ENCODE data around the gene AKAP8.

AKAP8 gene

GRCh38 chr19:15332311-15332996, 47.1 kb downstream of the AKAP8 start, which contains the start of gene BRD4:
BRD4 (minus strand) TSS chr19:15332539; CDS start chr19:15273099, 59,440 bp downstream.
- peak; percentile 74 for DNase-seq (ENCODE audit: low read depth)

DNA sequence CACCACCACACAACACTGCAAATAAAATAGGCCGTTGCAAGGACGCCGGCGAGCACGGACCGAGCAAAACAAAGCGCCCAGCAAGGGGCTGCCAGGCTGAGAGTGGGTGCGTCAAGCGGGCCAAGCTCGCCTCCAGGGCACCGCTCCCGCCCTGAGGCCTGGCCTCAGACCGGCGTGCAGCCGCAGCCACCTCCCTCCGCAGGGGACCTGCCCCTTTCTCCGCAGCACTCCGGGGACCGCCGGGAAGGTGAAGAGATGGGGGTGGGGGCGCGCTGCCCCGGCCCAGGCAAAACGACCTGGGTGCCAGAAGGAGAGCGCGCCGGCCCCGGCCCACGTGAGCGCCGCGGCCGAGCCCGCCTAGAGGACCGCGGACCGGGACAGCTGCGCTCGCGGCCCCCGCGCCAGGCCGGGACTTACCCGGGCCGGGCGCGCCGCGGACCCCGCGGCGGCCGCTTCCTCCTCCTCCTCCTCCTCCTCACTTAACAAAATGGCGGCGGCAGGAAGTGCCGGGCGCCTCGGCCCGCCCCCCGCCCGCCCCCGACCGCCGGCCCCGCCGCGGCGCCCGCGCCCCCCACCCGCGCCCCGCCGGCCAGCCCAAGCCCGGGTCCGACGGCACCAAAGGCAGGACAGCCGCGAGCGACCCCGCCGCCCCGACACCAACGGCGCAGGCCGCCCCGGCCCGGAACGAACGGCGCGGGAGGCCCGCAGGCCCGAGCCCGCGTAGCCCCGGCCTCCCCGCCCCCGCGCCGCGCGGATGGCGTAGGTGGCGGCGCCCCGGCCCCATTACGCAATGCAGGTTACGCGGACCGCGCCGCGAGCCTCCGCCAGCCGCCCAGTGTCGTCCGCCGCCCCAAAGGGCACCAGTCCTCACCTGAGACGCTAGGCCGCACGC, 47.9 kb downstream of the AKAP8 start:
- DNase-seq (ENCODE audit: low read depth) = peak; percentile 44

DNA sequence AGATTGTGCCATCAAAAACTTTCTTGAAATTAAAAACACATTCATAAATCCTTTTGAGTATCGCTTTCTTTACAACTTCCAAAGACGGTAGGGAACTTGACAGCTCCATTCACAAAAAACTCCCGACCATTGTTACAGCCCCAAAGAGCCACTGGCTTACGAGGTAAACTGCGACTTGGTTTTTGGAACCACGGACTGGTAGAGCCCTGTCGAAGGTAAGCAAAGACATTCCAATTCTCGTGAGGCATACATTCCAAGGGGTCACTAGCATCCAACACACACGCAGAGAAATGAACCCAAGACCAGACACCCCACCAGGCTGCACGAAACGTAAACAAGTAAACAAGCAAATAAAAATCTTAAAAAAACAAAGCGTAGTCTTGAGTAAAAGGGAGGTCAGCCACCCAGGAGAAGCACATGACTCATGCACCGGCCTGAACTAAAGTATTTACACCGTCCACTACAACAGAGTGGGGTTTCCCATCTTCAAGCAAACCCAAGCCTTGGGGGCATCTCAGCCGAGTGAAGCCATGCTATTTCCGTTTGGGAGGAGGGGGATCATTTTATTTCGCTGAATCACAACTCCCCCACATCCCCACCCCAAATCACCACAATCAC, 48.7 kb downstream of the AKAP8 start:
- no peak for DNase-seq (ENCODE audit: low read depth)

DNA sequence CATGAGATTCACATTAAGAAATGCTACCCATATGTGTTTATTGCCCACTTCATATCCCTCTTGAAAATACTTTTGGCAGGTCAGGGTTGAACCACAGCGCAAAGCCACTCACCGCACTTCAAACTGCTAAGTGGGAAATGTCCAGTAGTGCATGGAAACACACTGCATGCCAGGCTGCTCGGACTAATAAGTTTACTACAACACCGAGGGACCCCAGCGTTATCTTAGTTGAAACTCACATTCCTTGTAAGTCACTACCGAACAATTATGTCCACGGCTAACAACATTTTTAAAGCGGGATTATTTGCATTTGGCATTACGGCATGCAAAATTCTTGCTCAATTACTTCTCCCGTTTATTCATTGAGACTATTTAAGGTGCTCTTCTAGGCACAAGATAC, 51.3 kb downstream of the AKAP8 start:
- no peak for DNase-seq (ENCODE audit: low read depth)

DNA sequence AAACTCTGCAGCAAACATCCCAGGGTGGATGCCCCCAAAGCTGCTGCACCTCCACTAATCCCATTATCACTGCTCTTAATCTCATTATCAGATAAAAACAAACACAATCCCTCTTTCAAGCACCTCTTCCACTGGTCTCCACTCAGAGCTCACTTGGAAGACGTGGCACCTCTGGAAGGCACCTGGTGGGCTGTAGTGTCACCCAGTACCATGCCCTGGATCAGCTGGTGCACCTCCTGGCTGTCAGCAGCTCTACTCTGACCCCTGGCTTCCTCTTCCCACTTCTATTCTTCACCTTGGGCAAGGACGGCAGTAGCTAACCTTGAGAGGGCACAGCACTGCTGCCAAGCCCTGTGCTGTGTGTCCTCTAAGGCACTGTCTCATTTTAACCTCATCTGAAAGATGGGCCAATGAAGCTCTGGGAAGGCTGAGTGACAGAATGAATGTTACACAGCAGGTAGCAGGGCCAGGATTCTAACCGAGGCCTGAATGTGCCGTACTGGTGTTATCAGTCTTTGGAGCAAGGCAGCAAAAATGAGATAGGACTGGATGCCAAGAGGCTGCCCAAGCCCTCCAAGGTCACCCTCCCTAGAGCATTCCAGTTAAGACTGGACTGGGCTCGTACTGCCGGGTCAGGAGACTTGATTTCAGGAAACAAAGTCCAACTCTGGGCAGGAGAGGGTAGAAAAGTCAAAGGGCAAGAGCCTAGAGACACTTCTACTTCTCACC, 54.6 kb downstream of the AKAP8 start:
- DNase-seq (ENCODE audit: low read depth) = no peak

- DNase-seq (ENCODE audit: low read depth) = no peak
Measured at GRCh38 chr19:15323496-15324235, 55.9 kb downstream of the AKAP8 start.

DNA sequence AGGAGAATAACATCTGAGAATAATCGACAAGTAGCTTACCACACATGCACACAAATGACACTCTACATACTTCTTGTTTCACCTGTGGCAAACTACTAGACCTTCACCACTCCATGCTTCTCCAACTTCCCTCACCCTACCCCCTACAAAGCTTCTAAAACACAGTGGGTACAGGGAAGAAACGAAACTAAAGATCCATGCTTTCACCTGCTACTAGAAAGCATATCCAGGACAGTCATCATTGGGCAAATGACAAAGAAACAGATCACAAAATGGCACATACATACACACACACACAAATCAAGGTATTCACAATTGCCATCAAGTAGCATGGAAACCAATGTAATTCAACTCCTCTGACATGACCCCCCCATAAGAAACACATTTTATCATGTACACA, 57.8 kb downstream of the AKAP8 start:
- DNase-seq (ENCODE audit: low read depth) = no peak

DNA sequence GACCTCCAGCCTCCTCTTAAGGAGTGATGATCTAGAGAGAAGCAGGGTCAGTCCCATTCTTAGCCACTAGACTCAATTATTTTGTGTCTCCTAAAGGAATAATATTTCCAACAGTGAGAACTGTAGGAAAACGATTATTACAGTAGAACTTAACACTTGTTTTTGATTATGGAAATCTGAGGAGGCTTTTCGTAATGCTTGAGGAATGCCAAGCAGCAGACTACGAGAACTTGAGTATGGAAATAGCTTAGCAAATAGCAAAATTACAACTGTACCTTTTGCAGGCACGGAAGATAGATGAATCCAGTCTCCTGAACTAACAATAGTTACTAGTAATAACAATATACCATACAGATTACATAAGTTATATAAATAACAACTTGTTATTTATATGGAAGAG, 59.5 kb downstream of the AKAP8 start:
- no peak for DNase-seq (ENCODE audit: low read depth)

- no peak for DNase-seq (ENCODE audit: low read depth)
Measured at GRCh38 chr19:15318241-15318691, 61.3 kb downstream of the AKAP8 start.

DNA sequence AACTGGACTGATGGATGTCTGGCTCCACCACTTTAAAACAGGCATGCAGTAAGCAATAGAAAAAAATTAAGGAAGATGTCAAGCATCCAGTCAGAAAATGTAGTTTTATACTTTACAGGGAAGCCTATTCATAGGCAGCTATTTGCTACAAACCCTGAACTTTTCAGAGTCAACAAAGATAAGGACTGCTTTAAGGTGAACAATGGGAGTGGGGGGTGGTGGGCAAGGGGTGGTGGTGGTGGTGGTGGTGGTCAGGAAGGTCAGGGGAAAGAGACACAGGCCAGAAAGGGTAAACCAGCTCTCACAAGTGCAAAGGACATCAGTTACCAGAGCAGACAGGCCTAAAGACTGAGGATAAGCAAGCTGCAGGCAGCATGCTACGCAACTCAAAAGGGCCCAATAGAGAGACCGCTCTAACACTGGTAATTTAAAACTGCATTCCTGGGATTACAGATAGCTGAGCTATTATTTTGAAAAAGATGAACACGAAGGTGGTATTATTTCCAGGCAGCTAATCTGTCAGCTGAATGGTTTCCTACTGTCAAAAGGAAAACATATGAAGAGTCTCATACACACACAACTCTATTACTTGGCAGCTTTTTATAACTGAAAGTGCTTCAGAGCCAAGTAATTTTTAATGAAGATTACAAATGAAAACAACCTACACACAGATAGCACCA, 62.1 kb downstream of the AKAP8 start:
- no peak for DNase-seq (ENCODE audit: low read depth)

DNA sequence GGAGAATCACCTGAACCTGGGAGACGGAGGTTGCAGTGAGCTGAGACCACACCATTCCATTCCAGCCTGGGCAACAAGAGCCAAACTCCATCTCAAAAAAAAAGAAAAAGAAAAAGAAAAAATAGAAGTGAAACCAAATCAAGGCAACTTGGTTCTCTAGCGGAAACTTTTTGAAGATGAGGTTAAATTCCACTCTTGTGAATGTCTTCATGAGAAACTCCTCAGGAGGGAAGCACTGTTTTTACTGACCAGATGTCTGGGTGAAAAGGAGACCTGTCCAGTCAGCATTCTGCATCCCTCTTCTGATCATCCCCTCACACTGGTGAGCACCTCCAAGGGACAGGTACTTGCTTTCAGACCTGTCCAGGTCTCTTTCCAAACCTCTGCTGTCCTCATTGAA, 63.1 kb downstream of the AKAP8 start:
- DNase-seq (ENCODE audit: low read depth) = no peak

- no peak for DNase-seq (ENCODE audit: low read depth)
Measured at GRCh38 chr19:15315101-15315500, 64.5 kb downstream of the AKAP8 start.

GRCh38 chr19:15313649-15314279, 65.8 kb downstream of the AKAP8 start:
- DNase-seq (ENCODE audit: low read depth) = no peak

- DNase-seq (ENCODE audit: low read depth) = no peak
Measured at GRCh38 chr19:15307169-15307568, 72.4 kb downstream of the AKAP8 start.

DNA sequence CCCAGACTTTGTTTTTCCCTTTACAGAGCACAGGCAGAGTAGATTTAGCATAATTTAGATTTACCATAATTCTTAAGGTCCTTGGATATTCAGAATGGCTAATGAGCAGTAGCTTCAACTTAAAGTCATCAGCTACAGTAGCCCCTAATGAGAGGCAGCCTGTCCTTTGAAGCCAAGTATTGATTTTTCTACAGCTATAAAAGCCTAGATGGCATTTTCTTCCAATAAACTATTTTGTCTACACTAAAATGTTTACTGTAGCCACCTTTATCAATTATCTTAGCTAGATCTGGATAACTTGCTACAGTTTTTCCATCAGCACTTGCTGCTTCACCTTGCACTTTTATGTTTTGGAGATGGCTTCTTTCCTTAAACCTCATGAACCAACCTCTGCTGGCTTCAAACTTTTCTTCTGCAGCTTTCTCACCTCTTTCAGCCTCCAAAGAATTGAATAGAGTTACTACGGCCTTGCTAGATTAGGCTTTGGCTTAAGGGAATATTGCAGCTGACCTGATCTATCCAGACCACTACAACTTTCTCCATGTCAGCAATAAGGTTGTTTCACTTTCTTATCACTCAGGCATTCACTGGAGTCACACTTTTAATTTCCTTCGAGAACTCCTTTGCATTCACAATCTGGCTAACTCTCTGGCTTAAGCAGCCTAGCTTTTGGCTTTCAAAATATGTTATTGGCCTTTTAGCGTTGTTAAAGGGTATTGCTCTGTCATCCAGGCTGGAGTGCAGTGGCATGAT, 73.8 kb downstream of the AKAP8 start:
- DNase-seq (ENCODE audit: low read depth) = no peak

- no peak for DNase-seq (ENCODE audit: low read depth)
Measured at GRCh38 chr19:15304140-15304705, 75.4 kb downstream of the AKAP8 start.

Data from activated T-cell treated with anti-CD3 and anti-CD28 coated beads for 1 hour (primary cell).